Measurements from ENCODE around the gene CCDC33.
"Not testable (repeated sequence)": the region's sequence is repeated elsewhere in the genome, so short reads cannot be mapped to it uniquely, and the experiment has no call there.

DNA sequence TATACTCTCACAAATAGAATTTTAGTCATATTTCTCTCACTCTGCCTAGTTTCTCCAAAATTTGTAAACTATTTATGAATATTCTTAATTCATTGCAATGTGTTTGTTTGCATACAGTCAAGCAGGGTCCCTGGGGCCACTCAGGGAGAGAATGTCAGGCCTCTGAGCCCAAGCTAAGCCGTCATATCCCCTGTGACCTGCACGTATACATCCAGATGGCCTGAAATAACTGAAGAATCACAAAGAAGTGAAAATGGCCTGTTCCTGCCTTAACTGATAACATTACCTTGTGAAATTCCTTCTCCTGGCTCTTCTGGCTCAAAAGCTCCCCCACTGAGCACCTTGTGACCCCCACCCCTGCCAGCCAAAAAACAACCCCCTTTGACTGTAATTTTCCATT is 117.9 kb downstream of the CCDC33 start:
- TF ChIP-seq, protein P1, sequence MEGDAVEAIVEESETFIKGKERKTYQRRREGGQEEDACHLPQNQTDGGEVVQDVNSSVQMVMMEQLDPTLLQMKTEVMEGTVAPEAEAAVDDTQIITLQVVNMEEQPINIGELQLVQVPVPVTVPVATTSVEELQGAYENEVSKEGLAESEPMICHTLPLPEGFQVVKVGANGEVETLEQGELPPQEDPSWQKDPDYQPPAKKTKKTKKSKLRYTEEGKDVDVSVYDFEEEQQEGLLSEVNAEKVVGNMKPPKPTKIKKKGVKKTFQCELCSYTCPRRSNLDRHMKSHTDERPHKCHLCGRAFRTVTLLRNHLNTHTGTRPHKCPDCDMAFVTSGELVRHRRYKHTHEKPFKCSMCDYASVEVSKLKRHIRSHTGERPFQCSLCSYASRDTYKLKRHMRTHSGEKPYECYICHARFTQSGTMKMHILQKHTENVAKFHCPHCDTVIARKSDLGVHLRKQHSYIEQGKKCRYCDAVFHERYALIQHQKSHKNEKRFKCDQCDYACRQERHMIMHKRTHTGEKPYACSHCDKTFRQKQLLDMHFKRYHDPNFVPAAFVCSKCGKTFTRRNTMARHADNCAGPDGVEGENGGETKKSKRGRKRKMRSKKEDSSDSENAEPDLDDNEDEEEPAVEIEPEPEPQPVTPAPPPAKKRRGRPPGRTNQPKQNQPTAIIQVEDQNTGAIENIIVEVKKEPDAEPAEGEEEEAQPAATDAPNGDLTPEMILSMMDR (conservative IDR thresholded peaks at IDR 0.05; ENCODE audit: low read depth, low read length) = not testable (repeated sequence)
- TF ChIP-seq EZH2 (IDR thresholded peaks at IDR 0.05; ENCODE audit: low read length, unreplicated experiment); EZH2phosphoT487 (IDR thresholded peaks at IDR 0.05; ENCODE audit: borderline replicate concordance, low read length): not testable (repeated sequence)

Data from PC-3 (cell line).